OCI-M2 (cell line): ENCODE measurements around the gene LAMC3.

Experiments used
- DNase-seq: peaks from one replicate; lab custom pipeline; 2025; ENCODE audit not compliant: unreplicated experiment; lab: John Stamatoyannopoulos, UW

LAMC3 gene

GRCh38 chr9:131072107-131072870 lies 63.3 kb downstream of the LAMC3 start:
- no peak for DNase-seq

- DNase-seq = no peak
Measured at GRCh38 chr9:131072871-131073237, 63.9 kb downstream of the LAMC3 start.

- DNase-seq = no peak
Measured at GRCh38 chr9:131076347-131077195, 67.6 kb downstream of the LAMC3 start.

- DNase-seq = no peak
Measured at GRCh38 chr9:131078427-131079366, 69.7 kb downstream of the LAMC3 start.

GRCh38 chr9:131080589-131080988 lies 71.6 kb downstream of the LAMC3 start:
- no peak for DNase-seq

GRCh38 chr9:131081868-131082267 lies 72.9 kb downstream of the LAMC3 start:
- no peak for DNase-seq

- no peak for DNase-seq
Measured at GRCh38 chr9:131082774-131083512, 74.0 kb downstream of the LAMC3 start.

GRCh38 chr9:131084661-131085369 lies 75.8 kb downstream of the LAMC3 start:
- no peak for DNase-seq

- no peak for DNase-seq
Measured at GRCh38 chr9:131085370-131086122, 76.6 kb downstream of the LAMC3 start.

- DNase-seq = no peak
Measured at GRCh38 chr9:131087354-131087893, 78.5 kb downstream of the LAMC3 start.

GRCh38 chr9:131090025-131090787 lies 81.2 kb downstream of the LAMC3 start:
- no peak for DNase-seq

- no peak for DNase-seq
Measured at GRCh38 chr9:131091352-131091992, 82.5 kb downstream of the LAMC3 start.

- no peak for DNase-seq
Measured at GRCh38 chr9:131092030-131092429, 83.1 kb downstream of the LAMC3 start.

GRCh38 chr9:131092548-131093440 lies 83.8 kb downstream of the LAMC3 start:
- DNase-seq = no peak

GRCh38 chr9:131094015-131094414 lies 85.0 kb downstream of the LAMC3 start:
- no peak for DNase-seq

- DNase-seq = no peak
Measured at GRCh38 chr9:131094622-131095021, 85.6 kb downstream of the LAMC3 start.
